ENCODE measurements around the gene KRTAP12-1.

KRTAP12-1 gene

GRCh38 chr21:44726826-44727225, 44.9 kb upstream of the KRTAP12-1 start:
- TF ChIP-seq SPI1 (IDR thresholded peaks at IDR 0.05; ENCODE audit: borderline replicate concordance, low read depth), result no peak
- TF ChIP-seq REST (IDR thresholded peaks at IDR 0.05; ENCODE audit: insufficient replicate concordance, low read depth), result no peak
- no peak for TF ChIP-seq POLR2AphosphoS5 (IDR thresholded peaks at IDR 0.05; ENCODE audit: low read depth)
- TF ChIP-seq CTCF (IDR thresholded peaks at IDR 0.05; ENCODE audit: insufficient read depth, low read length), result no peak
- TF ChIP-seq GABPA (IDR thresholded peaks at IDR 0.05; ENCODE audit: low read depth), result no peak
- H3K27ac ChIP-seq (replicated peaks), result no peak overlapping the region
- no peak overlapping the region for H3K4me3 ChIP-seq (replicated peaks; ENCODE audit: insufficient read depth, low read length)
- DNase-seq (ENCODE audit: low read depth in 1 of 2, low spot score in 1 of 2), result no peak
- peaks cover 28% of the 10 kb centered on the region for H3K27me3 ChIP-seq (ENCODE audit: insufficient read depth, poor library complexity, severe bottlenecking)

GRCh38 chr21:44724926-44725325, 43.0 kb upstream of the KRTAP12-1 start:
- TF ChIP-seq SPI1 (IDR thresholded peaks at IDR 0.05; ENCODE audit: borderline replicate concordance, low read depth), result no peak
- no peak for TF ChIP-seq POLR2AphosphoS5 (IDR thresholded peaks at IDR 0.05; ENCODE audit: low read depth)
- no peak for TF ChIP-seq GABPA (IDR thresholded peaks at IDR 0.05; ENCODE audit: low read depth)
- TF ChIP-seq CTCF (IDR thresholded peaks at IDR 0.05; ENCODE audit: insufficient read depth, low read length), result no peak
- TF ChIP-seq REST (IDR thresholded peaks at IDR 0.05; ENCODE audit: insufficient replicate concordance, low read depth), result no peak
- Histone ChIP-seq H3K27me3 (ENCODE audit: insufficient read depth, poor library complexity, severe bottlenecking) (peaks cover 30% of the 10 kb centered on the region), H3K27ac (replicated peaks) (no peak overlapping the region), H3K4me3 (replicated peaks; ENCODE audit: insufficient read depth, low read length) (no peak overlapping the region)
- no peak for DNase-seq (ENCODE audit: low read depth in 1 of 2, low spot score in 1 of 2)

- Histone ChIP-seq H3K27ac (replicated peaks) (no peak overlapping the region), H3K27me3 (ENCODE audit: insufficient read depth, poor library complexity, severe bottlenecking) (peaks cover 30% of the 10 kb centered on the region), H3K4me3 (replicated peaks; ENCODE audit: insufficient read depth, low read length) (no peak overlapping the region)
- no peak for DNase-seq (ENCODE audit: low read depth in 1 of 2, low spot score in 1 of 2)
- no peak for TF ChIP-seq GABPA (IDR thresholded peaks at IDR 0.05; ENCODE audit: low read depth)
- no peak for TF ChIP-seq CTCF (IDR thresholded peaks at IDR 0.05; ENCODE audit: insufficient read depth, low read length)
- TF ChIP-seq SPI1 (IDR thresholded peaks at IDR 0.05; ENCODE audit: borderline replicate concordance, low read depth), result no peak
These were observed 42.2 kb upstream of the KRTAP12-1 start for GRCh38 chr21:44724196-44724595.

Data from HL-60 (cell line).